HepG2 (cell line): ENCODE measurements around the gene FMNL2. TPM values are rescaled to one million over a fixed set of nuclear protein-coding genes. Genes with fewer than 3 reads are reported as not detected.

Experiments used
- ATAC-seq: fragments of 200-7000 bp; cut with Tn5 transposase; 3 replicates; pipeline ENCODE4 v1.9.1; 2020; ENCODE audit warnings: mild to moderate bottlenecking, moderate library complexity
- BruUV-seq: library from RNA; stranded (reverse); fragments of 400-500 nt; replicated peaks from 2 replicates; lab custom pipeline; 2021; lab: Mats Ljungman, UMichigan
- CTCF ChIA-PET: fragments of 300-600 bp; formaldehyde crosslinking; extraction: SDS; loops from one replicate; lab custom pipeline; 2021; ENCODE audit warnings: low total read pairs, inconsistent platforms, low intra/inter-chr PET ratio; lab: Yijun Ruan, JAX
- POLR2A ChIA-PET: fragments of 350-600 bp; sonication (Branson Sonifier 250); formaldehyde crosslinking; loops from one replicate; lab custom pipeline; 2020; ENCODE audit warnings: antibody characterized with exemption, inconsistent platforms; lab: Yijun Ruan, JAX
- DNase-seq: peaks from one replicate; pipeline ENCODE4 v3.0.0-alpha.2; 2015; ENCODE audit warnings: low spot score
- FAIRE-seq: peaks from 3 replicates; lab custom pipeline; 2011; peaks lifted over from hg19 to GRCh38; lab: Jason Lieb, UNC
- H2AFZ ChIP-seq: one replicate; pipeline ENCODE4 v1.6.1; 2011; ENCODE audit warnings: low read length, inconsistent platforms
- H3K27ac ChIP-seq: fragments of 300-600 bp; 3 replicates; pipeline ENCODE4 v1.8.0; 2011; ENCODE audit warnings: mixed run types, mild to moderate bottlenecking, mixed read lengths, low read length, inconsistent platforms; ENCODE audit not compliant: insufficient read depth; ENCODE audit errors: extremely low read length
- H3K27me3 ChIP-seq, 2 experiments: fragments of 200-600 bp in 1 of 2; 2 replicates in 1 of 2; 3 replicates in 1 of 2; pipeline versions ENCODE4 v1.6.0 to v1.8.0; 2011; ENCODE audit warnings: low read length in 2 of 2, mild to moderate bottlenecking in 2 of 2, moderate library complexity in 2 of 2, inconsistent platforms in 1 of 2; ENCODE audit not compliant: insufficient read depth in 2 of 2, control insufficient read depth in 1 of 2
- H3K36me3 ChIP-seq, 2 experiments: fragments of 200-600 bp in 1 of 2; replicated peaks in 1 of 2; 2 replicates in 1 of 2; 3 replicates in 1 of 2; pipeline versions ENCODE4 v1.5.1 to v1.8.0; 2011; ENCODE audit warnings: low read length in 2 of 2, inconsistent platforms in 1 of 2; ENCODE audit not compliant: insufficient read depth in 2 of 2, control insufficient read depth in 1 of 2
- H3K4me1 ChIP-seq: 2 replicates; pipeline ENCODE4 v1.5.1; 2012; ENCODE audit warnings: low read length, inconsistent platforms; ENCODE audit not compliant: insufficient read depth
- H3K4me2 ChIP-seq: 2 replicates; pipeline ENCODE4 v1.6.0; 2011; ENCODE audit warnings: low read depth, low read length, inconsistent platforms
- H3K4me3 ChIP-seq, 3 experiments: fragments of 200-600 bp in 1 of 3; sonication (generic), shearing (Covaris generic) in 1 of 3; replicated peaks in 1 of 3; 2 replicates each; pipeline ENCODE4 v1.5.1; 2011 to 2016; ENCODE audit warnings: low read length in 3 of 3, inconsistent platforms in 2 of 3, low read depth in 2 of 3, mild to moderate bottlenecking in 2 of 3, control low read depth in 1 of 3, mixed read lengths in 1 of 3; ENCODE audit not compliant: insufficient read depth in 1 of 3
- H3K79me2 ChIP-seq: one replicate; pipeline ENCODE4 v1.6.1; 2011; ENCODE audit warnings: low read length, inconsistent platforms; ENCODE audit not compliant: insufficient read depth
- H3K9ac ChIP-seq: 2 replicates; pipeline ENCODE4 v1.6.0; 2011; ENCODE audit warnings: mild to moderate bottlenecking, low read depth, low read length, inconsistent platforms; ENCODE audit not compliant: insufficient read depth
- H3K9me3 ChIP-seq: 2 replicates; pipeline ENCODE4 v1.5.1; 2012; ENCODE audit warnings: mild to moderate bottlenecking, low read length
- H4K20me1 ChIP-seq: 2 replicates; pipeline ENCODE4 v1.6.0; 2011; ENCODE audit warnings: inconsistent platforms, mild to moderate bottlenecking, low read length, moderate library complexity; ENCODE audit not compliant: insufficient read depth
- CAMTA2 ChIP-seq: sonication (generic); formaldehyde crosslinking; IDR thresholded peaks from 2 replicates; pipeline ENCODE4 v1.4.0; 2020; ENCODE audit warnings: mild to moderate bottlenecking, missing genetic modification reagents, borderline replicate concordance
- FOSL2 ChIP-seq: sonication (generic); formaldehyde crosslinking; IDR thresholded peaks from 2 replicates; pipeline ENCODE4 v1.4.0; 2020; ENCODE audit warnings: missing genetic modification reagents
- FOXK2 ChIP-seq: fragments of 450-650 bp; IDR thresholded peaks from 2 replicates; pipeline ENCODE4 v1.6.1; 2016
- GZF1 ChIP-seq: sonication (generic); formaldehyde crosslinking; IDR thresholded peaks from 2 replicates; pipeline ENCODE4 v1.5.1; 2020; ENCODE audit warnings: mild to moderate bottlenecking, missing genetic modification reagents
- IRX3 ChIP-seq: sonication (generic); formaldehyde crosslinking; IDR thresholded peaks from 2 replicates; pipeline ENCODE4 v1.8.1; 2023; ENCODE audit warnings: mild to moderate bottlenecking, low read depth, missing genetic modification reagents, borderline replicate concordance
- MTF2 ChIP-seq: sonication (generic); formaldehyde crosslinking; IDR thresholded peaks from 2 replicates; pipeline ENCODE4 v1.5.0; 2020; ENCODE audit warnings: missing genetic modification reagents, borderline replicate concordance
- RBM22 ChIP-seq: fragments of 200-400 bp; formaldehyde crosslinking; optimal IDR thresholded peaks from 2 replicates; pipeline ENCODE3; 2017; ENCODE audit warnings: mild to moderate bottlenecking, low read length, moderate library complexity
- RFX5 ChIP-seq: IDR thresholded peaks from 2 replicates; pipeline ENCODE4 v1.6.1; 2011; ENCODE audit warnings: low read depth, low read length, improper control_type of control experiment
- SATB2 ChIP-seq: sonication (generic); formaldehyde crosslinking; IDR thresholded peaks from 2 replicates; pipeline ENCODE4 v1.5.0; 2020; ENCODE audit warnings: missing genetic modification reagents
- SIN3A ChIP-seq: IDR thresholded peaks from 2 replicates; pipeline ENCODE4 v1.6.1; 2011; ENCODE audit warnings: low read depth, mild to moderate bottlenecking, control low read depth, low read length, borderline replicate concordance
- SOX13 ChIP-seq, 3 experiments: fragments of 450-650 bp in 1 of 3; sonication (generic) in 1 of 3; formaldehyde crosslinking in 1 of 3; IDR thresholded peaks in 2 of 3; conservative IDR thresholded peaks in 1 of 3; 2 replicates each; pipeline versions ENCODE4 v1.5.0 to v1.6.1; 2016 to 2020; ENCODE audit warnings: antibody characterized with exemption in 1 of 3, mild to moderate bottlenecking in 1 of 3, missing compliant biosample characterization in 1 of 3, missing genetic modification reagents in 1 of 3, moderate library complexity in 1 of 3
- YEATS2 ChIP-seq: sonication (generic); formaldehyde crosslinking; IDR thresholded peaks from 2 replicates; pipeline ENCODE4 v1.4.0; 2020; ENCODE audit warnings: missing genetic modification reagents, borderline replicate concordance
- ZBTB3 ChIP-seq: sonication (generic); formaldehyde crosslinking; IDR thresholded peaks from 2 replicates; pipeline ENCODE4 v1.4.0; 2020; ENCODE audit warnings: low read depth, mild to moderate bottlenecking, moderate library complexity, missing genetic modification reagents, borderline replicate concordance
- ZBTB7B ChIP-seq: sonication (generic); formaldehyde crosslinking; IDR thresholded peaks from 2 replicates; pipeline ENCODE4 v1.4.0; 2020; ENCODE audit warnings: missing genetic modification reagents
- ZNF264 ChIP-seq: sonication (generic); formaldehyde crosslinking; IDR thresholded peaks from 2 replicates; pipeline ENCODE4 v1.4.0; 2020; ENCODE audit warnings: missing genetic modification reagents
- ZNF776 ChIP-seq: sonication (generic); formaldehyde crosslinking; IDR thresholded peaks from 2 replicates; pipeline ENCODE4 v1.4.0; 2020; ENCODE audit warnings: mild to moderate bottlenecking, missing genetic modification reagents
- ZNF883 ChIP-seq: sonication (generic); formaldehyde crosslinking; IDR thresholded peaks from 2 replicates; pipeline ENCODE4 v1.5.1; 2020; ENCODE audit warnings: mild to moderate bottlenecking, missing genetic modification reagents; ENCODE audit errors: not compliant biosample characterization
- ZZZ3 ChIP-seq: sonication (generic); formaldehyde crosslinking; IDR thresholded peaks from 2 replicates; pipeline ENCODE4 v1.4.0; 2020; ENCODE audit warnings: missing genetic modification reagents, mild to moderate bottlenecking, borderline replicate concordance
- WGBS: methylation state at CpG from one replicate; pipeline ENCODE4 v1.1.6; 2017; ENCODE audit warnings: low lambda C conversion rate; 5-methylcytosine and 5-hydroxymethylcytosine counted together
- in situ Hi-C: cut with HindIII; loops from 2 replicates; pipeline ENCODE4 v1.10.0; 2017; ENCODE audit warnings: low pct_unique_long_range_greater_than_20kb; ENCODE audit not compliant: extremely low pct_ligation_motif_present
- intact Hi-C: fragments of 100-400 bp; cut with micrococcal nuclease; formaldehyde crosslinking; loops from one replicate; pipeline ENCODE4 v1.10.0; 2022; ENCODE audit not compliant: unreplicated experiment
- polyA plus RNA-seq, 8 experiments: library from polyadenylated mRNA; depleted of rRNA in 3 of 8; stranded (reverse) in 7 of 8; unstranded in 1 of 8; fragments of >200 nt; fragmentation: Illumina TruSeq in 4 of 8; extraction: Trizol in 4 of 8; gene quantifications; 2 replicates each; pipeline versions ENCODE4 v1.2.1 to v1.2.3, GENCODE V29; 2011 to 2016; ENCODE audit warnings: low read depth in 4 of 8, missing spikeins in 1 of 8, mixed read lengths in 1 of 8; ENCODE audit not compliant: insufficient read depth in 1 of 8
- total RNA-seq, 5 experiments: library from RNA; depleted of rRNA; stranded (reverse); fragments of >200 nt; fragmentation: Illumina TruSeq; extraction: Trizol; gene quantifications; 2 replicates each; pipeline ENCODE4 v1.2.3, GENCODE V29; 2016; ENCODE audit warnings: low read depth in 1 of 5
- TF ChIP-seq, protein P1 (sequence below): sonication (generic); formaldehyde crosslinking; IDR thresholded peaks from 2 replicates; pipeline ENCODE4 v1.8.0; 2022; ENCODE audit warnings: mild to moderate bottlenecking, missing genetic modification reagents, moderate library complexity

FMNL2 gene
- total and polyA plus RNA-seq, 2 of the 13 experiments (the other 11 are each of a cell fraction or from before 2014, with no cell fraction given), result 66.5 to 67.7 TPM

DNA sequence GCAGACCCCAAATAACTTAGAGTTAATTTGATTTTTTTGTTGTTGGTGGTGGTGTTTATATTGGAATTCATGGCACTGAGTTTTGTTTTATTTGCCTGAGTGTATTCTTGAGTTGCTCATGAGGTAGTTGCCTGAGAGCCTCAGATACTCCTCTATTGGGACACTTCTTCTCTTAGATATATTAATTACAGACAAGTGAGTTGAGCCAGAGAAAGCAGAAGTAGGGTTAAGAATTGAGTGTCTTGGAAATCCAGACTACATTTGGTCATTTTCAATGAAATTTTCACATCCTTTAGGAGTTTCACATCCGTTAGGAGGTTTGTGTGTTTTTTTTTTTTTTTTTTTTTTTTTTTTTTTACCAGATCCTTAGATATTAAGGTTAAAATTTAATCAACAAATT is 29.0 kb downstream of the FMNL2 start:
- Histone ChIP-seq H2AFZ (no peak overlapping the region), H3K9ac (no peak overlapping the region), H3K36me3 (no peaks in the 10 kb centered on the region), H3K4me2 (no peak overlapping the region), H4K20me1 (peaks cover 24% of the 10 kb centered on the region), H3K27ac (no peak overlapping the region), H3K9me3 (no peaks in the 10 kb centered on the region), H3K79me2 (peaks cover 97% of the 10 kb centered on the region), H3K27me3 (no peaks in the 10 kb centered on the region), H3K4me1 (peaks cover 47% of the 10 kb centered on the region), H3K4me3 (no peak overlapping the region)
- BruUV-seq, result no TSS peak
- no peak for TF ChIP-seq YEATS2 (CRISPR knock-in tag)
- TF ChIP-seq FOXK2, result no peak
- TF ChIP-seq RFX5, result no peak
- TF ChIP-seq ZNF883 (CRISPR knock-in tag), result no peak
- no peak for TF ChIP-seq ZBTB3 (CRISPR knock-in tag)
- 97% methylated on average over 1 of the region's 1 CpG for WGBS
- ChIA-PET CTCF (no interaction called here), POLR2A (no interaction called here)
- intact Hi-C loops, result no loop called here
- in situ Hi-C loops, result no loop called here
- no peak for ATAC-seq
- DNase-seq, result no peak
- no peak for FAIRE-seq

DNA sequence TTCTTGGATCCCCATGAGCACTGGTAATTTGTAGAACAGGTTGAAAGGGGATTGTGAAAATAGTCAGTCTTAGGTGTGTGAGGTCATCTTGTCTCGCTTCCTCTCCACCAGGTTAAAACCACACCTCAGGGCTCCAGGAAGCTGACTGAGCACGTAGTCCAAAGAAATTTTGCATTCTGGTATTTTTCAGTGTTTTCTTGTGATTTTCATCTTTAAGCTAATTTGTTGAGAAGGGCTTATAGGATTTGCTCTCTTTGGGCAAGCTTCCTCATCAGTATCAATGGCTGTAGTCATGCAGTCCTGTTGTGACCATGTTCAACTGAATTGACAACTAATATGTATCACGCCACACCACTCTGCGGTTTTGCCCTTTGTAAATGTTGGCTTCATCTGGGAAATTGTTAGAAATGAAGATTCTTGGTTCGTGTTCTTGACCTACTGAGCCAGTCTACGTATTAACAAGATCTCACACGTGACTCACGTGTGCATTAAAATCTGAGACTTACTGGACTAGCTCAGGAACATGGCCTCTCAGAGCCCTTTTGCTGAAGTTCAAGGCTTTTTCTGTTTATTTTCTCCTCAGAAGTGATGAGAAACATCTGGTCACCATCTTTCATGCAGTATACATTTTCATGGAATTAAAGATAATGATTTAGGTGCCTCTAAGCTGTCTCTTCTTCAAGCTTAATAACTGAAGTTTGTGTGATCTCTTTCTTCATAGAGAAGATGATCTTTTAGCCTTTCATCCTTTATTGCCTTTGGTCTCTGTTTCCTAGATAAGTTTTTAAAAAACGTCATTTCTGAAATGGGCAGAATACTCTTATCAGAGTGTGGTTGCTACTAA is 32.8 kb downstream of the FMNL2 start:
- Histone ChIP-seq H2AFZ (no peak overlapping the region), H3K4me1 (peaks cover 70% of the 10 kb centered on the region), H3K4me3 (no peak overlapping the region), H4K20me1 (peaks cover 44% of the 10 kb centered on the region; the same call in 1 of the 2 replicates), H3K27me3 (no peaks in the 10 kb centered on the region), H3K9ac (no peak overlapping the region), H3K4me2 (no peak overlapping the region), H3K79me2 (peaks cover 97% of the 10 kb centered on the region), H3K36me3 (no peaks in the 10 kb centered on the region; a peak in 1 of 5 replicates), H3K27ac (no peak overlapping the region), H3K9me3 (no peaks in the 10 kb centered on the region)
- ATAC-seq, result peak; percentile 36; the same call in 2 of the 3 replicates
- CTCF ChIA-PET, result no interaction called here
- WGBS, result 93% methylated on average over 9 of the region's 9 CpGs
- no peak for DNase-seq
- intact Hi-C loops (no loop called here), in situ Hi-C loops (no loop called here)
- no TSS peak for BruUV-seq
- FAIRE-seq, result no peak
- POLR2A ChIA-PET, result no interaction called here
- TF ChIP-seq ZBTB7B (CRISPR knock-in tag) (no peak), SOX13 (IDR thresholded peaks at IDR 0.05) (no peak), SOX13 (CRISPR knock-in tag; conservative IDR thresholded peaks at IDR 0.05 in 1 of 2, IDR thresholded peaks at IDR 0.05 in 1 of 2) (no peak), IRX3 (CRISPR knock-in tag) (no peak), ZNF264 (CRISPR knock-in tag) (no peak), CAMTA2 (no peak), MTF2 (CRISPR knock-in tag) (no peak), ZZZ3 (CRISPR knock-in tag) (no peak), FOSL2 (no peak), GZF1 (CRISPR knock-in tag) (no peak), SATB2 (no peak), SIN3A (no peak), RBM22 (peak; percentile 33), ZNF776 (CRISPR knock-in tag) (no peak)
- TF ChIP-seq, protein P1, sequence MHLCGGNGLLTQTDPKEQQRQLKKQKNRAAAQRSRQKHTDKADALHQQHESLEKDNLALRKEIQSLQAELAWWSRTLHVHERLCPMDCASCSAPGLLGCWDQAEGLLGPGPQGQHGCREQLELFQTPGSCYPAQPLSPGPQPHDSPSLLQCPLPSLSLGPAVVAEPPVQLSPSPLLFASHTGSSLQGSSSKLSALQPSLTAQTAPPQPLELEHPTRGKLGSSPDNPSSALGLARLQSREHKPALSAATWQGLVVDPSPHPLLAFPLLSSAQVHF, result no peak
